CMK (cell line): Measurements from ENCODE around the gene NEK6.

ENCODE experiments used
- DNase-seq: peaks from one replicate; pipeline ENCODE4 v3.0.0-alpha.2; 2010; ENCODE audit warnings: low read depth

Gene NEK6

DNA sequence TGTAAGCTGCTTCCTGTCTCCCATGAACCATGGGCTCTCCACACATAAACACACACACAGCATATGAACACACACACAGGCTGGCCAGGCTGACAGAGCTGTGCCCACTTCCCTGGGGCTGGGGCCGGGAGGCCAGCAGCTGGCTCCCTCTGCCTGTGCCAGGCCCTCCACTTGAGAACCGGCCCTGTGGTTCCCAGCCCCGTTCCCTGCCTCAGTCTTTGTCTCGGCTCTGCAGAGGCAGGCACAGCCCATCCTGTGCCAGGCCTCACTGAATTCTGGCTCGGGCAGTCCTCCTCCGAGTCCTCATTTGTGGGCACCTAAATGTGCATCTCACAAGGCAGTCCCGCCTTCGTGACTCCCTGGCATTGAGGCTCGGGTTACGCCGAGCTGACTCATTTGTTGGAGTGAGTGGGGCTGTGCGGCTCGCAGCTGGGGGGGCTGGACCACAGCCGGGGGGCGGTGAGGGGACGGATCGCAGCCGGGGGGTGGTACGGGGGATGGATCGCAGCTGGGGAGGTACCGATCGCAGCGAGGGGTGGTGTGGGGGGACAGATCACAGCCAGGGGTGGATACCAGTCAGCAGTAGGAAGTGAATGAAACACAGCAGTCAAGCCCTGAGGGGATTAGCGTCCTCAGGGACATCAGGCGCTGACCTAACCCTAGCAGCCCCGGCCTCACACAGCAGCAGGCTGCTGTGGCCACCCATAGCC, 85.2 kb downstream of the NEK6 start:
- DNase-seq = no peak

DNA sequence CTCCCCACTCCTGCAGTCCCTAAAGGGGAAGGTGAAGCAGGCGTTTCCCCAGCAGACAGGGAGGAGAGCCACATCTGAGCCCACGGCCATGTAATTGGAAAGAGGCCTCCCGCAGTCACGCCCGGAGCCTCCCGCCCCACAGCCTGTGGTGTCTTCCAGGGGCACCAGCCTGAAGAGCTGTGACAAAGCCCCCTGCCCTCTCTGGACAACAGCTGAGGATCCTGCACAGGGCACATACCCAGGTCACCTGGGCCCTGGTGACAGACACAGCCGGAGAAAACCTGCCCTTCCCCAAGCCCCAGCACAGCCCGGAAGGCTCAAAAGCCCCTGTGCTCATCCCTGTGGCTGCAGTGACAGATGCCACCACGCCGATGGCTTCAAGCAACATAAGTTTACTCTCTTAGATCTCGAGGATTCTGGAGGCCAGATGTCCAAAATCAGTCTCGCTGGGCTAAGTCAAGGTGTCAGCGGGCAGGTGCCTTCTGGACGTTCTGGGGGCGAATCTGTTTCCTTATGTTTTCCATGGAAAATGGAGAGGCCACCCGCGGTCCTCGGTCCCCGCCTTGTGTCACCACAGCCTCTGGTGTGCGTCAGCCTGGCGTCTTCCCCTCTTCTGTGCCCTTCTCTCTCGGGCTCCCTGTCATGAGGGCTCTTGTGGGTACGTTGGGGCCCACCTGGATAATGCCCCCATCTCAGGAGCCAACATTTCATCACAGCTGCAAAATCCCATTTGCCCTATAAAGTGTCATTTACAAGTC, 86.0 kb downstream of the NEK6 start:
- no peak for DNase-seq

DNA sequence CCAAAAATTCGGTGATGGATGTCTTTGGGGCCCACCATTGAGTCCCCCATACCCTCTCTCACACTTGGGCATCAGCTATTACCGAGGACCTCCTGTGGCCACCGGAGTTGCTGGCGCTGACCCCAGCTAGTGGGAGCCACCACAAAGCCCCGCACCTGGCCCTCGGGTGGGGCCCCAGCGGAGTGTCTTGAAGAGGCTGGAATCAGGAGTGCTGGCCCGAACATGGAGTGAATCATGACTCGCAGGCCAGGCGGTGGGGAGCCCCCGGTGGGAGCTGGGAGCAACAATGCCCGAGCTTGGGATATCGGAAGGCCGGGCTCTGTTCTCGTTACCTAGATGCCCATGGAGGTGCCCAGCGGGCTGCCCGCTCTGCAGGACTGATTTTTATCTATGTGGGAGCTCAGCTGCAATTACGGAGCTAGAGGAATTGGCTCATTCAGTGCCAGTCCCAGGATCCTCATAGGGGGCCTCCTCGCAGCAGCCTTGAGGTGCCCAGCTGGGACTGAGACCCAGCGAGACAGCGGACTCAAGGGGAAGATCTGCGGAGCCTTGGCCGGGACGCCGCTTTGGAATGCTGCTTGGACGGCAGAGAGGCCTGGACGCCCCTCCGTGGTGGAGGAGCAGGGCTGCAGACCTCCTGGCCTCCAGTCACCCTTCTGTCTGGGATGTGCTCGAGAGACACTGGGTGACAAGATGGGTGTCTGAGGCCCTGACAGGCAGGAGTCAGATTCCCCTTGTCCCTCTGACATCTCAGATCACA, 86.7 kb downstream of the NEK6 start:
- no peak for DNase-seq

DNA sequence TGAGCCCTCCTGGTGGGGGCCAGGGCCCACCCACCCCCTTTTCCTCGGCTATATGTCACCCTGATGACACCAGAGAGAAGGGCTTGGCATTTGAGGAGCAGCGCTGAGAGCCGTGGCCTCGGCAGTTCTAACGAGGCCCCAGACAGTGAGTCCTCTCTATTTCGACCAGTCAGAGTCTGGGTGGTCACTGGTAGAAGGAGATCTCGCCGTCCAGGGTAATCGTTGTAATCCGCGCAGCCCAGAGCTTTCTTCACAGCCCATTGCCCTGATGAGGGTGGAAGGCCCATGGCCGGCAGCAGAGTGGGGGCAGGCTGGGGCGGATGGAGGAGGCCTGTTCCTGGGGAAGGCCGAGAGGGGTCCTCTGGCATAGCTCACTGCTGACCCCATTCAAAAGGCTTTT, 87.3 kb downstream of the NEK6 start:
- DNase-seq = no peak

DNA sequence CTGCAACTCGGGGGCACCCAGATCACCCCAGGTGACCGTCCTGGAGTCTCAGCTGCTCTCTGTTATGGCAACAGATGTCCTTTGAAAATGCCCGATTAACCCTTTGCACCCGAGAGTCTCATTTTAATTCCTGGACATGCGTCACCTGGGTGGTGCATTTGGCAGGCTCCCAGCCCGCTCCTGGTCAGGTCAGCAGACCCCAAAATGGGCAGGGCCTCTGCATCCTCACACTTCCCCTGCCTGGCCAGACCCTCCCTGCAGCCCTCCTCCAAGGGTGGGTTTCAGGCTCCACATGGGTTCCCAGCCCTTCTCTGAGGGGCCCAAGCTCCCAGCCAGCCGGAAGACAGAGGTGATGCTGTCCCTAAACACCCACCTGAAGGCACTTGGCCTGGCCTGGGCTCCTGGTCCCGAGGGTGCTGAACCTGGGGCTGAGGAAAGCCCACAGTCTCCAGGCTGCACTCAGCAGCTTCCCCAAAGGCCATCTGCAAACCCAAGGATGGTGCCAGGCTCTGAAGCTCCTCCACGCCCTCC, 88.1 kb downstream of the NEK6 start:
- no peak for DNase-seq

- no peak for DNase-seq
These were observed 88.8 kb downstream of the NEK6 start for GRCh38 chr9:124346347-124347163.

GRCh38 chr9:124347206-124347967, 89.6 kb downstream of the NEK6 start:
- no peak for DNase-seq

GRCh38 chr9:124347968-124348358, 90.2 kb downstream of the NEK6 start:
- DNase-seq = no peak

- DNase-seq = no peak
These were observed 90.6 kb downstream of the NEK6 start for GRCh38 chr9:124348363-124348762.

DNA sequence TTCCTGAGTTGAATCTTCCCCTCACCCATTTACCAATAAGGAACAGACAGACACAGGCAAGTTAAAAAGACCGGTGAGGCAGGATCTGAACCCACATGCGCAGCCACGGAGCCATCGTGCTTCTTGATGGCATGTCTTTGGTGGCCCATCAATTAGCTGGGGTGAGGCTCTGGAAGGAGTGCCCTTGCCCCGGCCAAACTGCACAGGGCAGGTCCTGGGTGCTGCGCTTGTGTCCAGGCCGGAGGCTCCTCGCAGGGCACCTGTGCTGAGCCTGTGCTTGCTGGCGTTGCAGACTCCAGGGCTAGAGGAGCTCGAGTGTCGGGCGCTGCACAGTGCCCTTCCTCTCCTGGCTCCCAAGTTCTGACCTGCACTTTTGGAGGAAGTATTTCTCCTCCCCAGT, 91.1 kb downstream of the NEK6 start:
- DNase-seq = no peak

- no peak for DNase-seq
These were observed 91.5 kb downstream of the NEK6 start for GRCh38 chr9:124349267-124349666.

DNA sequence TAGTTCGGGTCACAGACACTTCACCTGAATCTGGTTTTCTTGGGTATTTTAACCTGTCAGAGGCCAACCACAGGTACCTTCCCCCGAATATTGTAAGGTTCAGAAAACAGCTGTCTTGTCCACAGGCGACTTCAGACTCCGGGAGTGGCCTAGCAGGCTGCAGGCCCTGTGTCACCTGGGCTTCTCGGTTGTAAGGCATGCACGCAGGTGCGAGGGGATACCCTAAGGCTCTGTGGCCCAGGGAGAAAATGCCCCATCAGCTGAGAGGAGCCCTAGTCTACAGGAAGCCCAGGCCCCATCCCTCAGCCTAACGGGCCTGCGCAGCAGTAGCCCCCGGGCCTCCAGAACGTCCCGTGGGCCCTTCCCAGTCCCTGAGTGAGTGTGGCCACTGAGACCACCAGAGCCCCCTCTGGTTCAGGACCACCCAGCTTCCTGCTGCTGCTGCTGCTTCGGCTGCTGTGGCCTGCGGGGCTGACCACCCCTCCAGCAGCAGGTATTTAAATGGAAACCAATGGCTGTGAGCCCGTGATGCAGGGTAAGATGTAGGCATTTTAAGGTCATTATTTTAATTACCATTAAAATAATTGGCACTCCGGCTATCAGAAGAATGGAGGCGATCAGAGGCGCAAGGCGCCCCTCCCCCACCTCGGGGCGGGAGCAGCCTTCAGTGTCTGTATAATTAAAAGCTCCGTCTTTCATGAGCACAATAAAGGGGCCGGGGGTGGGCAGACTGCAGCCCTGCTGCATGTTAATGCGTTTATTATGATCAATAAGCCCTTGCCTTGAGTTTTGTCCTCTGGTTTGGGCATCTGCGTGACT, 92.1 kb downstream of the NEK6 start:
- DNase-seq = no peak

- no peak for DNase-seq
These were observed 92.9 kb downstream of the NEK6 start for GRCh38 chr9:124350494-124351263.

DNA sequence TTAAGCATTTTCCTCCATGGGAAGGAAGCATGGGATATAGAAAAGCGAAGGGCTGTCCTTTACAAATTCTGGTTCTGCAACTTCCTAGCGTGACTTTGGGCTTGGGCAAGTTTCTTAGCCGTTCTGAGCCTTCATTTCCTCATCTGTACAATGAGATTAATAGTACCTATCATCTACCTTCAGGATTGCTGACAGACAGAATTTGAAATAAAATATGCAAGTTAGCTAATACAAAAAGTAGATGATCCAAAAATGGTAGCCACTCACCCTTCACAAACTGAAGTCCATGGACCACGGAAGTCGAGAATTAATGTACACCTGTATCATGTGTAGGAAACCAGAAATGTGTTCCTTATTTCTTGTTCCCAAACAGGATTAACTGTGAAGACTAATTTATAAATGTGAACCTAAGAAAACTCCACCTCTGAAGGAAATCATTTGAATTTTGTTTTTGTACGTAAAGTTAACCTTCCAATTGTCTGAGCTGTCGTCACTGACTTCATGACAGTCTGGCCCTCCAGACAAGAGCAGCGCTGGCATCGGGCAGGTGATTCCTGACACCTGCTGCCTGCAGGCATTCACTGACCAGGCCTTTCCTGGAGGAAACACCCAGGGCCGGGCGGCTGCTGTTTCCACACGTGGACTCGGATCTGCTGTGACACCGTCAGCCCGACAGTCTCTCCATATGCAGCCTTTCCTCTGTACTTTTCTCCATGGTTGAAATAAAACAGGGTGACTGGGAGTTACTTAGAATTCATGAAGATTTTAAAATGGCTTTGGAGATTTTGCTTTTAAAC, 94.1 kb downstream of the NEK6 start:
- DNase-seq = no peak

DNA sequence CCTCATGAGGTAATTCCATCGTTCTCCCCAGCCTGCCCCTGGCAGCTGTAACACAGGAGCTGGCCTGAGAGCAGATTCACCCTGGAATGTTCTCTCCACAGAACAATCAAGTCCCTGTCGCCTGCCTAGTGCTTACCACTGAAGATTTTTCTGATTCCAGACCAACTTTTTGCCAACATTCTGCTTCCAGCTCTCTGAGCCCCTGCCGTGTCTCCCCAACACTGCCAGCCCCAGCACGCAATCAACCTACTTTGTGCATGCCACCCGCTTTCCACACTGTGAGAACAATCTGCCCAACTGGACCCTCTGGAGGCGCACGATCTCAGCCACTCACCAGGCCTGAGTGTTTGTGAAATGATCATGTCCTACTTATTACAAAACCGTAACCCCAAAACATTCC, 94.9 kb downstream of the NEK6 start:
- no peak for DNase-seq

DNA sequence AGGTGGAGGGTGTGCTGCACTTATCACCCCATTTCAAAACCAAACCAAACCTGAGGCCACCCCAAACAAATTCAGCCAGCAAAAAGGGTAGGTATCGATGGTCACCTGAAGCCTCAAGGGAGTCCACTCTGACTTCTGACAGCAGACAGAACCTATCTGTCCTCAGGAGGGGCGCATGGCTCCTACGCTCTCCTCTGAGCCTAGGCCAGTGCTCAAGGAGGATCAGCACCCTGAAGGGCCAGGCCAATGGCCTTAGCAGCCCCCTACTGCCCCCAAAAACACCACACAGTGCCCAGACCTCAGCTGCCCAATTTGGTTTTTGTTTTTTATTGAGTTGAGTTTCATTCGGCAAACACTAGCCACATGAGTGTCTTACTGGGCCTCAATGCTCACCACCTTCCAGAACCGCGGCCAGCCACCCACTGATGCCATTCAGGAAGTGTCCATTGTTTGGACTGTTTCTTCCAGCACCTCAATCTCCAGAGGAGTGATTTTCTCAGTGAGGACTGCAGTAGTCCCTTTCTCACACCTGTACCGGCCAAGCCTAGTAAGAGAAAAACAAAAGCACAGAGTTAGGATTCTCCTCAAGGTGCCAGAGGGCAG, 95.5 kb downstream of the NEK6 start:
- DNase-seq = no peak

DNA sequence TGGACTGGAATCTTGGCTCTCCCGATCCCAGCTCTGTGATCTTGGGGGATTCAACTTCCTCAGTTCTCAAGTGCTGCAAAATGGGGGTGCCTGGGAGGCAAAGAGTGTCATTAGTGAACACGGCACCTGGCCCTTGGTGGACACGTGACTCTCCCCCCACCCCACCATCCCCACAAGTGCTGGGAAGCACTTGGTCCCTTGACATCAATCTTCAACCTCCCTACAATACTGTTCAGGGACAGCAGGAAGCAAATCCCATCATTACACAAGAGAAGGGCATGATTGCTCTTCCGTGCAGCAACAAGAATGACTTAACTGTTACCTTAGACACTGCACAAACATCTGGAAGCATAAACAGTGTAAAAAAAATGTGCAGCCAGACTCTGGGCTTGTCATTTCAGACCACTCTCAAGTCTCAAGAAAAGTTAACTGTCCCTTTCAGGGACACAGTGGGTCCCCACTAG, 96.1 kb downstream of the NEK6 start:
- no peak for DNase-seq
